SKM-1 (cell line): Measurements from ENCODE around the gene NUP133.
"Not testable (repeated sequence)": the region's sequence is repeated elsewhere in the genome, so short reads cannot be mapped to it uniquely, and the experiment has no call there.

Experiments
- DNase-seq: peaks from one replicate; lab custom pipeline; 2025; ENCODE audit not compliant: unreplicated experiment; lab: John Stamatoyannopoulos, UW

Gene NUP133

GRCh38 chr1:229507951-229508822 is at the start of gene NUP133:
Gene NUP133 (minus strand): TSS chr1:229508341. CDS start chr1:229508249, 92 bp downstream.
- DNase-seq = peak; percentile 99

GRCh38 chr1:229557200-229557850 is 49.2 kb upstream of the NUP133 start:
- DNase-seq = peak; percentile 36

- DNase-seq = no peak
Measured at GRCh38 chr1:229554886-229555621, 46.9 kb upstream of the NUP133 start.

- DNase-seq = peak; percentile 30
Measured at GRCh38 chr1:229553621-229554130, 45.5 kb upstream of the NUP133 start.

GRCh38 chr1:229552732-229553131 is 44.6 kb upstream of the NUP133 start:
- DNase-seq = no peak

GRCh38 chr1:229550812-229551567 is 42.8 kb upstream of the NUP133 start:
- no peak for DNase-seq

- no peak for DNase-seq
Measured at GRCh38 chr1:229547542-229547941, 39.4 kb upstream of the NUP133 start.

- DNase-seq = no peak
Measured at GRCh38 chr1:229544587-229544986, 36.4 kb upstream of the NUP133 start.

GRCh38 chr1:229539863-229540506 is 31.8 kb upstream of the NUP133 start:
- DNase-seq = no peak

GRCh38 chr1:229538945-229539344 is 30.8 kb upstream of the NUP133 start:
- no peak for DNase-seq

GRCh38 chr1:229537894-229538293 is 29.8 kb upstream of the NUP133 start:
- peak; percentile 83 for DNase-seq

GRCh38 chr1:229536982-229537381 is 28.8 kb upstream of the NUP133 start:
- DNase-seq = peak; percentile 48

GRCh38 chr1:229535230-229535629 is 27.1 kb upstream of the NUP133 start:
- DNase-seq = no peak

- DNase-seq = no peak
Measured at GRCh38 chr1:229531326-229531725, 23.2 kb upstream of the NUP133 start.

- no peak for DNase-seq
Measured at GRCh38 chr1:229529639-229530038, 21.5 kb upstream of the NUP133 start.

- DNase-seq = no peak
Measured at GRCh38 chr1:229526695-229527094, 18.6 kb upstream of the NUP133 start.

GRCh38 chr1:229523052-229523451 is 14.9 kb upstream of the NUP133 start:
- no peak for DNase-seq

- DNase-seq = peak; percentile 71
Measured at GRCh38 chr1:229514578-229515275, 6.6 kb upstream of the NUP133 start.

GRCh38 chr1:229511625-229512024 is 3.5 kb upstream of the NUP133 start:
- not testable (repeated sequence) for DNase-seq
